ENCODE data around the gene MRPL20. TPM values are rescaled to one million over a fixed set of nuclear protein-coding genes. Genes with fewer than 3 reads are reported as not detected.

Gene MRPL20
- total and polyA plus RNA-seq, 9 of the 15 experiments (the other 6 are each of a cell fraction or from before 2014, with no cell fraction given), result 180 to 671 (median 229) TPM

DNA sequence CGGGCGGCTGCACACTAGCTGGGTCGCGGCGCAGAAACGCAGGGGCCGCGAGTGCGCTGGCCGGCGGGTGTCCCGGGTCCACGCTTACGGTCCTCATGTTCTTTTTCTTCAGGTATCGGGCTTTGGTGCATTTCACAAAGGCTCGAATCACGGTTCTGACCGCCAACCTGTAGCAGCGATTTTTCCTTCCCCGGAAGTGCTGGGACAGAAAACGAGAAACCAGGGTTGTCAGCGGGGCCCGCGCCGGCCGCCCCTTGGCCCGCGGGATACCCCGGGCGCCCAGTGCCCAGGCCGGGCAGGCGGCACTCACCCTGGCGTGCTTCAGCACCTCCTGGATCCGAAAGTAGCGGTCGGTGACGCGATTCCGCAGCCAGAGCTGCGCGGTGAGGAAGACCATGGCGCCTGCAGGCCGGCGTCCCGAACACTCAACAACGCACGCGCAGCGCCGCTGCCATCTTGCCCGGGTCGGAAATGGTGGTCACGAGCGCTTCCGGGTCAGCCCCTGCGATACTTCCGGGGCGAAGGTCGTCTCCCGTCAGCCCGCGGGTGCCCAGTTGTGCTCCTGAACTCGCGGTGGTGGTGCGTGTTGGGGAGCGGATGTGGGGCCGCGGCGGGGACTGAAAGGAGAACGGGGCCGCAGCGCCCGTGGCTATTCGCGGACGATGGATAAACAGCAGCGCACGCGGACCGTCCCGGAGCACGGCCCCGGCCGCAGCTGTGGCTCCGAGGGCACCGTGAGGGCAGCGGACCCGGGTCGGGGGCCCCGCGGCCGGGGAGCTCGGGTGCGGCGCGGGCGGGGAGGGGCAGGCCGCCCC, at the start of gene MRPL20 (continued):
- TF ChIP-seq CEBPZ (IDR thresholded peaks at IDR 0.05; ENCODE audit: borderline replicate concordance, low read depth, low read length), result no peak
- TF ChIP-seq, protein P1, sequence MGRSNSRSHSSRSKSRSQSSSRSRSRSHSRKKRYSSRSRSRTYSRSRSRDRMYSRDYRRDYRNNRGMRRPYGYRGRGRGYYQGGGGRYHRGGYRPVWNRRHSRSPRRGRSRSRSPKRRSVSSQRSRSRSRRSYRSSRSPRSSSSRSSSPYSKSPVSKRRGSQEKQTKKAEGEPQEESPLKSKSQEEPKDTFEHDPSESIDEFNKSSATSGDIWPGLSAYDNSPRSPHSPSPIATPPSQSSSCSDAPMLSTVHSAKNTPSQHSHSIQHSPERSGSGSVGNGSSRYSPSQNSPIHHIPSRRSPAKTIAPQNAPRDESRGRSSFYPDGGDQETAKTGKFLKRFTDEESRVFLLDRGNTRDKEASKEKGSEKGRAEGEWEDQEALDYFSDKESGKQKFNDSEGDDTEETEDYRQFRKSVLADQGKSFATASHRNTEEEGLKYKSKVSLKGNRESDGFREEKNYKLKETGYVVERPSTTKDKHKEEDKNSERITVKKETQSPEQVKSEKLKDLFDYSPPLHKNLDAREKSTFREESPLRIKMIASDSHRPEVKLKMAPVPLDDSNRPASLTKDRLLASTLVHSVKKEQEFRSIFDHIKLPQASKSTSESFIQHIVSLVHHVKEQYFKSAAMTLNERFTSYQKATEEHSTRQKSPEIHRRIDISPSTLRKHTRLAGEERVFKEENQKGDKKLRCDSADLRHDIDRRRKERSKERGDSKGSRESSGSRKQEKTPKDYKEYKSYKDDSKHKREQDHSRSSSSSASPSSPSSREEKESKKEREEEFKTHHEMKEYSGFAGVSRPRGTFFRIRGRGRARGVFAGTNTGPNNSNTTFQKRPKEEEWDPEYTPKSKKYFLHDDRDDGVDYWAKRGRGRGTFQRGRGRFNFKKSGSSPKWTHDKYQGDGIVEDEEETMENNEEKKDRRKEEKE (IDR thresholded peaks at IDR 0.05; ENCODE audit: borderline replicate concordance in 1 of 2, control insufficient read depth in 1 of 2, low read depth in 2 of 2, low read length in 1 of 2), result no peak
- TF ChIP-seq, protein P2, sequence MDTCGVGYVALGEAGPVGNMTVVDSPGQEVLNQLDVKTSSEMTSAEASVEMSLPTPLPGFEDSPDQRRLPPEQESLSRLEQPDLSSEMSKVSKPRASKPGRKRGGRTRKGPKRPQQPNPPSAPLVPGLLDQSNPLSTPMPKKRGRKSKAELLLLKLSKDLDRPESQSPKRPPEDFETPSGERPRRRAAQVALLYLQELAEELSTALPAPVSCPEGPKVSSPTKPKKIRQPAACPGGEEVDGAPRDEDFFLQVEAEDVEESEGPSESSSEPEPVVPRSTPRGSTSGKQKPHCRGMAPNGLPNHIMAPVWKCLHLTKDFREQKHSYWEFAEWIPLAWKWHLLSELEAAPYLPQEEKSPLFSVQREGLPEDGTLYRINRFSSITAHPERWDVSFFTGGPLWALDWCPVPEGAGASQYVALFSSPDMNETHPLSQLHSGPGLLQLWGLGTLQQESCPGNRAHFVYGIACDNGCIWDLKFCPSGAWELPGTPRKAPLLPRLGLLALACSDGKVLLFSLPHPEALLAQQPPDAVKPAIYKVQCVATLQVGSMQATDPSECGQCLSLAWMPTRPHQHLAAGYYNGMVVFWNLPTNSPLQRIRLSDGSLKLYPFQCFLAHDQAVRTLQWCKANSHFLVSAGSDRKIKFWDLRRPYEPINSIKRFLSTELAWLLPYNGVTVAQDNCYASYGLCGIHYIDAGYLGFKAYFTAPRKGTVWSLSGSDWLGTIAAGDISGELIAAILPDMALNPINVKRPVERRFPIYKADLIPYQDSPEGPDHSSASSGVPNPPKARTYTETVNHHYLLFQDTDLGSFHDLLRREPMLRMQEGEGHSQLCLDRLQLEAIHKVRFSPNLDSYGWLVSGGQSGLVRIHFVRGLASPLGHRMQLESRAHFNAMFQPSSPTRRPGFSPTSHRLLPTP (IDR thresholded peaks at IDR 0.05; ENCODE audit: borderline replicate concordance, extremely low read depth, insufficient read length), result no peak
- TF ChIP-seq ESRRA (IDR thresholded peaks at IDR 0.05; ENCODE audit: borderline replicate concordance, low read depth), result peak; percentile 83
- no peak for TF ChIP-seq PRMT5 (CRISPR knock-in tag; IDR thresholded peaks at IDR 0.05)
- no peak for TF ChIP-seq ZNF444 (CRISPR knock-in tag; IDR thresholded peaks at IDR 0.05)
- TF ChIP-seq HOMEZ (CRISPR knock-in tag; IDR thresholded peaks at IDR 0.05), result 0 out of 2 replicates have a peak, but pooled peaks have one; percentile 12
- TF ChIP-seq, protein P3, sequence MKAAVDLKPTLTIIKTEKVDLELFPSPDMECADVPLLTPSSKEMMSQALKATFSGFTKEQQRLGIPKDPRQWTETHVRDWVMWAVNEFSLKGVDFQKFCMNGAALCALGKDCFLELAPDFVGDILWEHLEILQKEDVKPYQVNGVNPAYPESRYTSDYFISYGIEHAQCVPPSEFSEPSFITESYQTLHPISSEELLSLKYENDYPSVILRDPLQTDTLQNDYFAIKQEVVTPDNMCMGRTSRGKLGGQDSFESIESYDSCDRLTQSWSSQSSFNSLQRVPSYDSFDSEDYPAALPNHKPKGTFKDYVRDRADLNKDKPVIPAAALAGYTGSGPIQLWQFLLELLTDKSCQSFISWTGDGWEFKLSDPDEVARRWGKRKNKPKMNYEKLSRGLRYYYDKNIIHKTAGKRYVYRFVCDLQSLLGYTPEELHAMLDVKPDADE (conservative IDR thresholded peaks at IDR 0.05; ENCODE audit: control insufficient read depth, low read depth, low read length), result peak; percentile 92
- TF ChIP-seq, protein P4, sequence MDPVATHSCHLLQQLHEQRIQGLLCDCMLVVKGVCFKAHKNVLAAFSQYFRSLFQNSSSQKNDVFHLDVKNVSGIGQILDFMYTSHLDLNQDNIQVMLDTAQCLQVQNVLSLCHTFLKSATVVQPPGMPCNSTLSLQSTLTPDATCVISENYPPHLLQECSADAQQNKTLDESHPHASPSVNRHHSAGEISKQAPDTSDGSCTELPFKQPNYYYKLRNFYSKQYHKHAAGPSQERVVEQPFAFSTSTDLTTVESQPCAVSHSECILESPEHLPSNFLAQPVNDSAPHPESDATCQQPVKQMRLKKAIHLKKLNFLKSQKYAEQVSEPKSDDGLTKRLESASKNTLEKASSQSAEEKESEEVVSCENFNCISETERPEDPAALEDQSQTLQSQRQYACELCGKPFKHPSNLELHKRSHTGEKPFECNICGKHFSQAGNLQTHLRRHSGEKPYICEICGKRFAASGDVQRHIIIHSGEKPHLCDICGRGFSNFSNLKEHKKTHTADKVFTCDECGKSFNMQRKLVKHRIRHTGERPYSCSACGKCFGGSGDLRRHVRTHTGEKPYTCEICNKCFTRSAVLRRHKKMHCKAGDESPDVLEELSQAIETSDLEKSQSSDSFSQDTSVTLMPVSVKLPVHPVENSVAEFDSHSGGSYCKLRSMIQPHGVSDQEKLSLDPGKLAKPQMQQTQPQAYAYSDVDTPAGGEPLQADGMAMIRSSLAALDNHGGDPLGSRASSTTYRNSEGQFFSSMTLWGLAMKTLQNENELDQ (CRISPR knock-in tag; IDR thresholded peaks at IDR 0.05; ENCODE audit: borderline replicate concordance), result no peak
